HEK293T (cell line): ENCODE data around the gene PAX2.

Source experiments
- CTCF ChIA-PET: fragments of 350-600 bp; formaldehyde crosslinking; extraction: SDS; loops from one replicate; lab custom pipeline; 2021; ENCODE audit warnings: antibody characterized with exemption, inconsistent platforms; lab: Yijun Ruan, JAX
- POLR2A ChIA-PET: fragments of 350-600 bp; formaldehyde crosslinking; extraction: SDS; loops from one replicate; lab custom pipeline; 2020; ENCODE audit warnings: antibody characterized with exemption, inconsistent platforms; lab: Yijun Ruan, JAX
- DNase-seq: peaks from one replicate; pipeline ENCODE4 v3.0.0; 2012; ENCODE audit warnings: mixed read lengths; ENCODE audit errors: extremely low spot score
- ARNT ChIP-seq: fragments of 450-650 bp; IDR thresholded peaks from 2 replicates; pipeline ENCODE4 v1.6.1; 2017; ENCODE audit warnings: mild to moderate bottlenecking
- BHLHE40 ChIP-seq: fragments of 450-650 bp; IDR thresholded peaks from 2 replicates; pipeline ENCODE4 v1.6.1; 2016; ENCODE audit warnings: mild to moderate bottlenecking, moderate library complexity, borderline replicate concordance
- CTBP1 ChIP-seq: fragments of 450-650 bp; IDR thresholded peaks from 2 replicates; pipeline ENCODE4 v1.6.1; 2016; ENCODE audit warnings: borderline replicate concordance
- ELF4 ChIP-seq: fragments of 450-650 bp; IDR thresholded peaks from 2 replicates; pipeline ENCODE4 v1.6.1; 2017; ENCODE audit warnings: antibody characterized with exemption
- FOXA1 ChIP-seq: fragments of 450-650 bp; IDR thresholded peaks from 2 replicates; pipeline ENCODE4 v1.6.1; 2016; ENCODE audit warnings: mild to moderate bottlenecking
- FOXK2 ChIP-seq: fragments of 450-650 bp; IDR thresholded peaks from 2 replicates; pipeline ENCODE4 v1.6.1; 2016; ENCODE audit warnings: mild to moderate bottlenecking
- FOXM1 ChIP-seq: fragments of 450-650 bp; IDR thresholded peaks from 2 replicates; pipeline ENCODE4 v1.6.1; 2017; ENCODE audit warnings: mild to moderate bottlenecking, borderline replicate concordance
- HDGF ChIP-seq: fragments of 450-650 bp; IDR thresholded peaks from 2 replicates; pipeline ENCODE4 v1.6.1; 2017; ENCODE audit warnings: antibody characterized with exemption, borderline replicate concordance
- L3MBTL2 ChIP-seq: fragments of 450-650 bp; conservative IDR thresholded peaks from 2 replicates; pipeline ENCODE4 v1.6.1; 2016; ENCODE audit warnings: mild to moderate bottlenecking
- LEF1 ChIP-seq: fragments of 450-650 bp; IDR thresholded peaks from 2 replicates; pipeline ENCODE4 v1.6.1; 2017; ENCODE audit warnings: mild to moderate bottlenecking, borderline replicate concordance
- NFRKB ChIP-seq: fragments of 450-650 bp; IDR thresholded peaks from 2 replicates; pipeline ENCODE4 v1.6.1; 2016; ENCODE audit warnings: mild to moderate bottlenecking, moderate library complexity
- PKNOX1 ChIP-seq: fragments of 450-650 bp; IDR thresholded peaks from 2 replicates; pipeline ENCODE4 v1.6.1; 2016
- SP1 ChIP-seq: fragments of 450-650 bp; IDR thresholded peaks from 2 replicates; pipeline ENCODE4 v1.6.1; 2017
- SUZ12 ChIP-seq: fragments of 450-650 bp; IDR thresholded peaks from 2 replicates; pipeline ENCODE4 v1.6.1; 2016; ENCODE audit warnings: mild to moderate bottlenecking
- TARDBP ChIP-seq: fragments of 450-650 bp; IDR thresholded peaks from 2 replicates; pipeline ENCODE4 v1.6.1; 2016
- ZNF384 ChIP-seq: fragments of 450-650 bp; IDR thresholded peaks from 2 replicates; pipeline ENCODE4 v1.6.1; 2016

PAX2 gene

GRCh38 chr10:100877461-100877850, 132.1 kb downstream of the PAX2 start:
- TF ChIP-seq LEF1: no peak
- no peak for TF ChIP-seq ARNT
- no peak for TF ChIP-seq NFRKB
- no peak for TF ChIP-seq SP1
- TF ChIP-seq TARDBP: no peak
- TF ChIP-seq BHLHE40: no peak
- no peak for TF ChIP-seq ZNF384
- TF ChIP-seq SUZ12: no peak
- no peak for TF ChIP-seq FOXK2
- no peak for TF ChIP-seq PKNOX1
- TF ChIP-seq FOXM1: no peak
- no peak for TF ChIP-seq FOXA1
- TF ChIP-seq ELF4: no peak
- TF ChIP-seq L3MBTL2: no peak
- no peak for TF ChIP-seq CTBP1
- TF ChIP-seq HDGF: no peak
- no peak for DNase-seq
- POLR2A ChIA-PET: no interaction called here
- CTCF ChIA-PET: interaction anchor here (1.1 to 1.8 kb wide), 4 partner anchors 133 to 535 kb away, joined by 3 to 8 read pairs (median 6); no protein-coding TSS in a partner anchor

GRCh38 chr10:100878291-100878910, 133.0 kb downstream of the PAX2 start:
- ChIA-PET CTCF (interaction anchor here (0.6 to 2.3 kb wide), 26 partner anchors 9 to 537 kb away, joined by 3 to 14 read pairs (median 4); no protein-coding TSS in a partner anchor), POLR2A (interaction anchor here (0.6 to 1.0 kb wide), 3 partner anchors 35 to 309 kb away, joined by 3 to 4 read pairs (median 4); no protein-coding TSS in a partner anchor)
- TF ChIP-seq SP1 (no peak), TARDBP (no peak), NFRKB (no peak), HDGF (no peak), FOXM1 (no peak), CTBP1 (no peak), L3MBTL2 (no peak), SUZ12 (no peak), BHLHE40 (no peak), ELF4 (no peak), FOXK2 (no peak), FOXA1 (no peak), ZNF384 (no peak), ARNT (no peak), PKNOX1 (no peak), LEF1 (no peak)
- DNase-seq: peak; percentile 87
